HepG2 (cell line): Measurements from ENCODE around the gene SUN5. TPM values are rescaled to one million over a fixed set of nuclear protein-coding genes. Genes with fewer than 3 reads are reported as not detected.

ENCODE experiments used
- CBX2 ChIP-seq, 2 experiments: fragments of 200-600 bp in 1 of 2; sonication (generic); formaldehyde crosslinking in 1 of 2; IDR thresholded peaks; 2 replicates each; pipeline versions ENCODE4 v1.7.0 to v1.8.1; 2018 to 2022; ENCODE audit warnings: low read depth in 2 of 2, low read length in 1 of 2, mild to moderate bottlenecking in 1 of 2, missing genetic modification reagents in 1 of 2
- HES4 ChIP-seq: sonication (generic); formaldehyde crosslinking; IDR thresholded peaks from 2 replicates; pipeline ENCODE4 v1.9.0; 2021; ENCODE audit warnings: mild to moderate bottlenecking, missing genetic modification reagents, borderline replicate concordance
- HMGXB3 ChIP-seq: sonication (generic); formaldehyde crosslinking; IDR thresholded peaks from 2 replicates; pipeline ENCODE4 v1.4.0; 2020; ENCODE audit warnings: missing genetic modification reagents, borderline replicate concordance
- HNF1A ChIP-seq, 2 experiments: sonication (generic) in 1 of 2; formaldehyde crosslinking in 1 of 2; IDR thresholded peaks; 2 replicates each; pipeline versions ENCODE4 v1.4.0 to v1.6.1; 2016 to 2020; ENCODE audit warnings: borderline replicate concordance in 1 of 2, low read depth in 1 of 2, mild to moderate bottlenecking in 1 of 2, missing genetic modification reagents in 1 of 2
- KMT2A ChIP-seq: sonication (generic); formaldehyde crosslinking; IDR thresholded peaks from 2 replicates; pipeline ENCODE4 v1.4.0; 2020; ENCODE audit warnings: missing genetic modification reagents
- MAFK ChIP-seq, 2 experiments: IDR thresholded peaks in 1 of 2; conservative IDR thresholded peaks in 1 of 2; 2 replicates each; pipeline ENCODE4 v1.6.1; 2011; ENCODE audit warnings: improper control_type of control experiment in 2 of 2, low read length in 2 of 2
- MED1 ChIP-seq: sonication (generic); formaldehyde crosslinking; IDR thresholded peaks from 2 replicates; pipeline ENCODE4 v1.4.0; 2020; ENCODE audit warnings: missing genetic modification reagents
- MEIS1 ChIP-seq: sonication (generic); formaldehyde crosslinking; IDR thresholded peaks from 2 replicates; pipeline ENCODE4 v1.9.0; 2021; ENCODE audit warnings: mild to moderate bottlenecking, missing genetic modification reagents, moderate library complexity, borderline replicate concordance
- MEIS2 ChIP-seq: sonication (generic); formaldehyde crosslinking; IDR thresholded peaks from 2 replicates; pipeline ENCODE4 v1.9.0; 2021; ENCODE audit warnings: mild to moderate bottlenecking, missing genetic modification reagents
- MTERF4 ChIP-seq: sonication (generic); formaldehyde crosslinking; IDR thresholded peaks from 2 replicates; pipeline ENCODE4 v1.8.0; 2023; ENCODE audit warnings: mild to moderate bottlenecking, missing genetic modification reagents
- MYC ChIP-seq: sonication (generic); formaldehyde crosslinking; IDR thresholded peaks from 2 replicates; pipeline ENCODE4 v1.9.0; 2021; ENCODE audit warnings: missing genetic modification reagents, borderline replicate concordance
- SNAPC2 ChIP-seq: sonication (generic); formaldehyde crosslinking; IDR thresholded peaks from 2 replicates; pipeline ENCODE4 v1.8.1; 2022; ENCODE audit warnings: mild to moderate bottlenecking, missing genetic modification reagents
- ZFP36L2 ChIP-seq: sonication (generic); formaldehyde crosslinking; IDR thresholded peaks from 2 replicates; pipeline ENCODE4 v1.4.0; 2020; ENCODE audit warnings: missing genetic modification reagents
- ZFP37 ChIP-seq: sonication (generic); formaldehyde crosslinking; IDR thresholded peaks from 2 replicates; pipeline ENCODE4 v1.4.0; 2020; ENCODE audit warnings: missing genetic modification reagents, borderline replicate concordance
- ZIK1 ChIP-seq: sonication (generic); formaldehyde crosslinking; IDR thresholded peaks from 2 replicates; pipeline ENCODE4 v1.5.0; 2020; ENCODE audit warnings: mild to moderate bottlenecking, low read depth, missing genetic modification reagents, borderline replicate concordance
- ZNF138 ChIP-seq: sonication (generic); formaldehyde crosslinking; IDR thresholded peaks from 2 replicates; pipeline ENCODE4 v1.5.0; 2020; ENCODE audit warnings: mild to moderate bottlenecking, low read depth, missing genetic modification reagents
- polyA plus RNA-seq, 8 experiments: library from polyadenylated mRNA; depleted of rRNA in 3 of 8; stranded (reverse) in 7 of 8; unstranded in 1 of 8; fragments of >200 nt; fragmentation: Illumina TruSeq in 4 of 8; extraction: Trizol in 4 of 8; gene quantifications; 2 replicates each; pipeline versions ENCODE4 v1.2.1 to v1.2.3, GENCODE V29; 2011 to 2016; ENCODE audit warnings: low read depth in 4 of 8, missing spikeins in 1 of 8, mixed read lengths in 1 of 8; ENCODE audit not compliant: insufficient read depth in 1 of 8
- total RNA-seq, 5 experiments: library from RNA; depleted of rRNA; stranded (reverse); fragments of >200 nt; fragmentation: Illumina TruSeq; extraction: Trizol; gene quantifications; 2 replicates each; pipeline ENCODE4 v1.2.3, GENCODE V29; 2016; ENCODE audit warnings: low read depth in 1 of 5

Gene SUN5
- total and polyA plus RNA-seq, 2 of the 13 experiments (the other 11 are each of a cell fraction or from before 2014, with no cell fraction given) = not detected

DNA sequence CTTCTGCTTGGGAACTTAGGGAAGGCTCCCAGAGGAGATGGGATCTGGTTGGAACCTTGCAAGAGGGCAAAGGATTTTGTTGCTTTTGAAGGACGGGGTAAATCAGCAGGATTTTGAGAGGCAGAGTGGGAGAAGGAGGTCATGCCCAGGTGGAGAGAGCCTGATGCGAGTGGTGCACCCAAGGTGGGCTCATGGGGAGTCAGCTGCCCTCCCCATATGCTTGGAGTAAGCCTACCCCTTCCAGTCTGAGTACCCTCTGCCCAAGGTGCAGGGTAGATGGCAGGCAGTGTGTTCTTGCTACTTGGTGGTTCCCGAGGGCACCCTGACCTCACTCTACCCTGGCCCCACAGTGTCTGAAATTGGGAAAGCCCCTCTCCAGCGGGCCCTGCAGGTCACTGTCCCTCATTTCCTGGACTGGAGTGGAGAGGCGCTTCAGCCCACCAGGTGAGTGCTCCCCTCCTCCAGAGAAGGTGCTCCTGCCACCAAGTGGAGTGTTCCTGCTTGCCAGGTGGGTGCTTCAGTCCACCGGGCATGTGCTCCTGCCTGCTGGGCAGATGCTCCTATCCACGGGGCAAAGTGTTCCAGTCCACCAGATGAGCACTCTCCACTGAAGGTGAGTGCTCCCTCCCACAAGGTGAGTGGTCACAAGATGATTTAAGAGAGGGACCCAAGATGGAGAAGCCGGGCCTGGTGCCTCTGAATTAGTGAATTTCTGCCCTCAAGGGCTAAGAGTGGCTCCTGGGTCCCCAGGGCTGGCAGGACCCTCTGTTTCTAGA is 6.6 kb upstream of the SUN5 start (continued):
- no peak for TF ChIP-seq MTERF4
- TF ChIP-seq ZNF138 (CRISPR knock-in tag) = no peak
- no peak for TF ChIP-seq HES4 (CRISPR knock-in tag)
- peak; percentile 14; the same call in 1 of the 2 replicates for TF ChIP-seq MED1 (CRISPR knock-in tag)
- TF ChIP-seq MAFK (conservative IDR thresholded peaks at IDR 0.05 in 1 of 2, IDR thresholded peaks at IDR 0.05 in 1 of 2; ENCODE audit: low read length in 2 of 2) = no peak
- TF ChIP-seq ZFP36L2 (CRISPR knock-in tag) = 0 out of 2 replicates have a peak, but pooled peaks have one; percentile 31
- peak; percentile 55; the same call in 1 of the 2 replicates for TF ChIP-seq MYC (CRISPR knock-in tag)
- peak; percentile 63; the same call in 1 of the 2 replicates for TF ChIP-seq ZFP37 (CRISPR knock-in tag)
- TF ChIP-seq MEIS1 (CRISPR knock-in tag) = no peak
- TF ChIP-seq MEIS2 (CRISPR knock-in tag) = 0 out of 2 replicates have a peak, but pooled peaks have one; percentile 41
- no peak for TF ChIP-seq CBX2 (IDR thresholded peaks at IDR 0.05; ENCODE audit: low read depth, low read length)
- no peak for TF ChIP-seq CBX2 (CRISPR knock-in tag; IDR thresholded peaks at IDR 0.05; ENCODE audit: low read depth)
- TF ChIP-seq ZIK1 (CRISPR knock-in tag) = 0 out of 2 replicates have a peak, but pooled peaks have one; percentile 44
- TF ChIP-seq HMGXB3 (CRISPR knock-in tag) = 0 out of 2 replicates have a peak, but pooled peaks have one; percentile 6
- no peak for TF ChIP-seq HNF1A (IDR thresholded peaks at IDR 0.05; ENCODE audit: low read depth)
- peak; percentile 30; the same call in 1 of the 2 replicates for TF ChIP-seq HNF1A (CRISPR knock-in tag; IDR thresholded peaks at IDR 0.05; ENCODE audit: borderline replicate concordance)
- TF ChIP-seq SNAPC2 (CRISPR knock-in tag) = no peak
- TF ChIP-seq KMT2A (CRISPR knock-in tag) = 0 out of 2 replicates have a peak, but pooled peaks have one; percentile 20
